Measurements from ENCODE around the gene EPB41L2. TPM values are rescaled to one million over a fixed set of nuclear protein-coding genes. Genes with fewer than 3 reads are reported as not detected.
A peak's percentile ranks its signal among the peaks of the same experiment; 100 is the strongest.

EPB41L2 gene
- total and polyA plus RNA-seq, 2 experiments from 2014 or later, result 76.2 to 91.7 TPM

- Histone ChIP-seq H2AFZ (no peak overlapping the region), H3K4me2 (no peak overlapping the region)
Observed at GRCh38 chr6:130864344-130864743, 198.7 kb downstream of the EPB41L2 start.

GRCh38 chr6:130863415-130864230 lies 199.4 kb downstream of the EPB41L2 start:
- Histone ChIP-seq H3K4me3 (no peak overlapping the region), H3K79me2 (replicated peaks; ENCODE audit: insufficient read depth) (no peaks in the 10 kb centered on the region), H3K36me3 (ENCODE audit: insufficient read depth) (peaks cover 3% of the 10 kb centered on the region; the same call in 1 of the 2 replicates), H3K27ac (ENCODE audit: low read depth) (no peak overlapping the region), H3F3A (replicated peaks; ENCODE audit: low read depth) (no peaks in the 10 kb centered on the region), H3K9me2 (ENCODE audit: insufficient read depth) (no peaks in the 10 kb centered on the region), H3K4me1 (ENCODE audit: insufficient read depth) (peaks cover 6% of the 10 kb centered on the region), H4K20me1 (replicated peaks; ENCODE audit: insufficient read depth) (no peaks in the 10 kb centered on the region), H2AFZ (no peak overlapping the region), H3K27me3 (ENCODE audit: insufficient read depth) (no peaks in the 10 kb centered on the region), H3K4me2 (no peak overlapping the region)
- H3K4me1 Mint-ChIP-seq, result peaks cover 21% of the 10 kb centered on the region
- ATAC-seq (no peak), DNase-seq (ENCODE audit: low spot score) (no peak)
- peaks cover 1% of the 10 kb centered on the region for H3K27me3 Mint-ChIP-seq (ENCODE audit: insufficient read depth, low read depth, poor library complexity)
- H3K36me3 Mint-ChIP-seq (ENCODE audit: low read depth), result peaks cover 10% of the 10 kb centered on the region; the same call in 2 of the 3 replicates
- H3K9me3 Mint-ChIP-seq, result no peaks in the 10 kb centered on the region
- no peak overlapping the region for H3K4me3 Mint-ChIP-seq
- H3K27ac Mint-ChIP-seq, result peak overlapping the region; percentile 51
- TF ChIP-seq ZNF114 (CRISPR knock-in tag; IDR thresholded peaks at IDR 0.05), result no peak
- TF ChIP-seq ZNF331 (CRISPR knock-in tag; IDR thresholded peaks at IDR 0.05; ENCODE audit: low read depth), result no peak
- no peak for TF ChIP-seq CTCF (conservative IDR thresholded peaks at IDR 0.05; ENCODE audit: low read depth in 2 of 2)
- TF ChIP-seq POLR2AphosphoS5 (IDR thresholded peaks at IDR 0.05; ENCODE audit: low read depth), result no peak
- TF ChIP-seq NANOG (IDR thresholded peaks at IDR 0.05; ENCODE audit: borderline replicate concordance), result no peak
- no peak for TF ChIP-seq CREB1 (CRISPR knock-in tag; IDR thresholded peaks at IDR 0.05; ENCODE audit: low read depth)
- no peak for TF ChIP-seq EZH2 (IDR thresholded peaks at IDR 0.05; ENCODE audit: low read depth, unreplicated experiment)
- TF ChIP-seq JUNB (IDR thresholded peaks at IDR 0.05; ENCODE audit: unreplicated experiment), result no peak
- TF ChIP-seq STAT1 (IDR thresholded peaks at IDR 0.05; ENCODE audit: unreplicated experiment), result no peak

More at GRCh38 chr6:130864344-130864743, 198.7 kb downstream of the EPB41L2 start:
- Histone ChIP-seq H4K20me1 (replicated peaks; ENCODE audit: insufficient read depth) (no peaks in the 10 kb centered on the region), H3F3A (replicated peaks; ENCODE audit: low read depth) (no peaks in the 10 kb centered on the region), H3K4me3 (no peak overlapping the region), H3K9me2 (ENCODE audit: insufficient read depth) (no peaks in the 10 kb centered on the region), H3K36me3 (ENCODE audit: insufficient read depth) (peaks cover 3% of the 10 kb centered on the region; the same call in 1 of the 2 replicates), H3K27ac (ENCODE audit: low read depth) (no peak overlapping the region), H3K4me1 (ENCODE audit: insufficient read depth) (peaks cover 6% of the 10 kb centered on the region; the same call in 1 of the 2 replicates), H3K79me2 (replicated peaks; ENCODE audit: insufficient read depth) (no peaks in the 10 kb centered on the region), H3K27me3 (ENCODE audit: insufficient read depth) (no peaks in the 10 kb centered on the region)
- TF ChIP-seq ETS1 (IDR thresholded peaks at IDR 0.05) (no peak), REST (IDR thresholded peaks at IDR 0.05; ENCODE audit: unreplicated experiment) (no peak), EZH2phosphoT487 (IDR thresholded peaks at IDR 0.05; ENCODE audit: unreplicated experiment) (no peak)
- H3K4me1 Mint-ChIP-seq, result peaks cover 22% of the 10 kb centered on the region
- H3K4me3 Mint-ChIP-seq, result no peak overlapping the region
- ATAC-seq, result no peak
- peaks cover 12% of the 10 kb centered on the region; the same call in 2 of the 3 replicates for H3K36me3 Mint-ChIP-seq (ENCODE audit: low read depth)
- H3K27ac Mint-ChIP-seq, result no peak overlapping the region
- peaks cover 2% of the 10 kb centered on the region for H3K27me3 Mint-ChIP-seq (ENCODE audit: insufficient read depth, low read depth, poor library complexity)
- DNase-seq (ENCODE audit: low spot score), result no peak
- H3K9me3 Mint-ChIP-seq, result no peaks in the 10 kb centered on the region

All from GM23338 (cell line).